ENCODE measurements around the gene ERG. TPM values are rescaled to one million over a fixed set of nuclear protein-coding genes. Genes with fewer than 3 reads are reported as not detected.

The ERG gene
- total RNA-seq, 3 donors from 2014 or later, result 4.0 to 8.4 (median 4.3) TPM

- no peaks in the 10 kb centered on the region for H3K36me3 ChIP-seq (ENCODE audit: low read depth)
Measured at GRCh38 chr21:38341546-38342012, 156.7 kb downstream of the ERG start.

GRCh38 chr21:38340131-38340530 lies 158.1 kb downstream of the ERG start:
- H3K36me3 ChIP-seq (ENCODE audit: low read depth), result no peaks in the 10 kb centered on the region
- no peak for TF ChIP-seq CTCF (IDR thresholded peaks at IDR 0.05)
- no peak overlapping the region for H3K4me3 ChIP-seq
- intact Hi-C loops (cut with DNase I, micrococcal nuclease), result no loop called here
- no peaks in the 10 kb centered on the region for H3K9me3 ChIP-seq
- no peak for ATAC-seq
- DNase-seq, result no peak
- H3K4me1 ChIP-seq (ENCODE audit: low read depth), result no peaks in the 10 kb centered on the region

More at GRCh38 chr21:38341546-38342012, 156.7 kb downstream of the ERG start:
- no peak for DNase-seq
- no peak for ATAC-seq
- no peaks in the 10 kb centered on the region for H3K9me3 ChIP-seq
- no peaks in the 10 kb centered on the region for H3K4me1 ChIP-seq (ENCODE audit: low read depth)
- intact Hi-C loops (cut with DNase I, micrococcal nuclease), result no loop called here
- H3K4me3 ChIP-seq, result no peak overlapping the region
- no peak for TF ChIP-seq CTCF (IDR thresholded peaks at IDR 0.05)

DNA sequence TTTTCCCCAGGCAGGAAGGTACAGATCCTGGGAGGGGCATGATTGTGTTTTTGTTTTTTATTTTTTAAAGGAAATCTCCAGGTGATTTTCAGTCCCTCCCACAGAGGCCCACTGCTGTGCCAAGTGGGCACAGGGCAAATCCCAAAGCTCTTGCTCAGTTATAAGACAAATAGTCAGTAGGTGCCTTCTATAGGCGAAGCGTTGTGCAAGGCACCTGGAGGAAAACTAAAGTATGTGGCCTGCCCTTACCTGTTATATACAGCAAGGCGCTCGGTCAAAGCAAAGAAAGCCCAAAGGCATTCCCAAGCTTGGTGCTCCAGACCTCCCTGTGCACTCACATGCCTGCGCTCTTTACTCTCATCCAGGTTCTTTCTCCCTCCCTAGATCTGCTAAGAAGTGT lies 160.5 kb downstream of the ERG start:
- DNase-seq (no peak), ATAC-seq (no peak)
- no peaks in the 10 kb centered on the region for H3K36me3 ChIP-seq (ENCODE audit: low read depth)
- no peak for TF ChIP-seq CTCF (IDR thresholded peaks at IDR 0.05)
- H3K4me3 ChIP-seq, result no peak overlapping the region
- H3K9me3 ChIP-seq, result no peaks in the 10 kb centered on the region
- no peaks in the 10 kb centered on the region for H3K4me1 ChIP-seq (ENCODE audit: low read depth)
- intact Hi-C loops (cut with DNase I, micrococcal nuclease), result no loop called here

- TF ChIP-seq CTCF (IDR thresholded peaks at IDR 0.05), result no peak
- H3K9me3 ChIP-seq, result no peaks in the 10 kb centered on the region
- DNase-seq (no peak), ATAC-seq (no peak)
- intact Hi-C loops (cut with DNase I, micrococcal nuclease), result no loop called here
- no peak overlapping the region for H3K4me3 ChIP-seq
- H3K4me1 ChIP-seq (ENCODE audit: low read depth), result no peaks in the 10 kb centered on the region
- H3K36me3 ChIP-seq (ENCODE audit: low read depth), result no peaks in the 10 kb centered on the region
Measured at GRCh38 chr21:38334866-38335265, 163.4 kb downstream of the ERG start.

- no peak for TF ChIP-seq CTCF (IDR thresholded peaks at IDR 0.05)
- no peak for ATAC-seq
- Histone ChIP-seq H3K9me3 (no peaks in the 10 kb centered on the region), H3K4me1 (ENCODE audit: low read depth) (no peaks in the 10 kb centered on the region), H3K36me3 (ENCODE audit: low read depth) (no peaks in the 10 kb centered on the region), H3K4me3 (no peak overlapping the region)
- intact Hi-C loops (cut with DNase I, micrococcal nuclease), result no loop called here
- no peak for DNase-seq
Measured at GRCh38 chr21:38333301-38334272, 164.7 kb downstream of the ERG start.

All from mucosa of descending colon (tissue), 3 donors.